Trophoblast cell (in vitro differentiated cells and primary cell): ENCODE results near the gene TRIP10.

ENCODE experiments used
- DNase-seq, 2 donors: peaks; one replicate each; pipeline ENCODE4 v3.0.0-alpha.2; 2016
- H2AFZ ChIP-seq: 2 replicates; pipeline ENCODE4 v1.6.1; 2013; ENCODE audit warnings: low read length, moderate library complexity, mild to moderate bottlenecking; ENCODE audit not compliant: insufficient read depth, poor library complexity
- H2AK5ac ChIP-seq: 2 replicates; pipeline ENCODE4 v1.6.1; 2013; ENCODE audit warnings: mild to moderate bottlenecking, low read length
- H2BK120ac ChIP-seq: 2 replicates; pipeline ENCODE4 v1.6.1; 2013; ENCODE audit warnings: low read length, mild to moderate bottlenecking, moderate library complexity; ENCODE audit not compliant: insufficient read depth, poor library complexity
- H2BK12ac ChIP-seq: 2 replicates; pipeline ENCODE4 v1.6.1; 2013; ENCODE audit warnings: mild to moderate bottlenecking, low read length, moderate library complexity
- H2BK5ac ChIP-seq: 2 replicates; pipeline ENCODE4 v1.6.1; 2013; ENCODE audit warnings: low read length, low read depth, moderate library complexity, mild to moderate bottlenecking; ENCODE audit not compliant: poor library complexity
- H3K14ac ChIP-seq: 2 replicates; pipeline ENCODE4 v1.6.1; 2013; ENCODE audit warnings: mild to moderate bottlenecking, low read length
- H3K18ac ChIP-seq: 2 replicates; pipeline ENCODE4 v1.6.1; 2013; ENCODE audit warnings: mild to moderate bottlenecking, low read length
- H3K23ac ChIP-seq: 2 replicates; pipeline ENCODE4 v1.6.1; 2013; ENCODE audit warnings: low read length
- H3K27ac ChIP-seq: 2 replicates; pipeline ENCODE4 v1.5.1; 2013; ENCODE audit warnings: low read depth, mild to moderate bottlenecking, inconsistent platforms, low read length, moderate library complexity
- H3K27me3 ChIP-seq: 2 replicates; pipeline ENCODE4 v1.6.1; 2013; ENCODE audit warnings: inconsistent platforms, mild to moderate bottlenecking, low read length, moderate library complexity; ENCODE audit not compliant: insufficient read depth
- H3K36me3 ChIP-seq, 2 experiments: 1 replicate in 1 of 2; 2 replicates in 1 of 2; pipeline ENCODE4 v1.6.1; 2013; ENCODE audit warnings: low read length in 2 of 2, mild to moderate bottlenecking in 2 of 2, moderate library complexity in 1 of 2; ENCODE audit not compliant: insufficient read depth in 2 of 2, control insufficient read depth in 1 of 2
- H3K4ac ChIP-seq: 2 replicates; pipeline ENCODE4 v1.6.1; 2013; ENCODE audit warnings: low read depth, mild to moderate bottlenecking, low read length, moderate library complexity
- H3K4me1 ChIP-seq, 2 experiments: 1 replicate in 1 of 2; 2 replicates in 1 of 2; pipeline ENCODE4 v1.6.1; 2013; ENCODE audit warnings: low read length in 2 of 2, mild to moderate bottlenecking in 2 of 2, moderate library complexity in 1 of 2; ENCODE audit not compliant: insufficient read depth in 2 of 2, control insufficient read depth in 1 of 2
- H3K4me2 ChIP-seq: 2 replicates; pipeline ENCODE4 v1.6.1; 2013; ENCODE audit warnings: inconsistent platforms, mild to moderate bottlenecking, low read length, moderate library complexity
- H3K4me3 ChIP-seq: 2 replicates; pipeline ENCODE4 v1.5.1; 2013; ENCODE audit warnings: mild to moderate bottlenecking, low read depth, low read length, inconsistent platforms
- H3K79me1 ChIP-seq: one replicate; pipeline ENCODE4 v1.6.1; 2013; ENCODE audit warnings: low read length
- H3K79me2 ChIP-seq: 2 replicates; pipeline ENCODE4 v1.6.1; 2013; ENCODE audit warnings: low read length, mild to moderate bottlenecking; ENCODE audit not compliant: control insufficient read depth, insufficient read depth, poor library complexity
- H3K9ac ChIP-seq: 2 replicates; pipeline ENCODE4 v1.6.1; 2013; ENCODE audit warnings: mild to moderate bottlenecking, low read length
- H3K9me3 ChIP-seq: 2 replicates; pipeline ENCODE4 v1.6.1; 2013; ENCODE audit warnings: low read depth, mild to moderate bottlenecking, control low read depth, inconsistent platforms, low read length; ENCODE audit not compliant: insufficient read depth
- H4K12ac ChIP-seq: 2 replicates; pipeline ENCODE4 v1.6.1; 2013; ENCODE audit warnings: low read depth, mild to moderate bottlenecking, low read length, moderate library complexity
- H4K8ac ChIP-seq: 2 replicates; pipeline ENCODE4 v1.6.1; 2013; ENCODE audit warnings: low read depth, mild to moderate bottlenecking, low read length, moderate library complexity
- H4K91ac ChIP-seq: one replicate; pipeline ENCODE4 v1.6.1; 2013; ENCODE audit warnings: low read depth, mild to moderate bottlenecking, low read length, moderate library complexity
- WGBS: extraction: QIAGEN DNeasy Blood & Tissue Kit; methylation state at CpG from one replicate; pipeline ENCODE4 v1.1.7; 2013; ENCODE audit warnings: missing lambda C conversion rate; ENCODE audit not compliant: insufficient read length, insufficient coverage; ENCODE audit errors: extremely low coverage; 5-methylcytosine and 5-hydroxymethylcytosine counted together

TRIP10 gene

GRCh38 chr19:6791237-6791636, 51.8 kb downstream of the TRIP10 start:
- no peak overlapping the region for H2AK5ac ChIP-seq
- no peak overlapping the region for H2AFZ ChIP-seq
- H2BK120ac ChIP-seq = no peak overlapping the region
- no peak overlapping the region for H3K9ac ChIP-seq
- no peak for DNase-seq
- no peak overlapping the region for H4K12ac ChIP-seq
- H3K79me1 ChIP-seq = no peaks in the 10 kb centered on the region
- no peak overlapping the region for H3K4ac ChIP-seq
- no peaks in the 10 kb centered on the region for H3K4me1 ChIP-seq
- no peak overlapping the region for H2BK12ac ChIP-seq
- H3K79me2 ChIP-seq = no peaks in the 10 kb centered on the region
- H3K4me3 ChIP-seq = no peak overlapping the region
- no peaks in the 10 kb centered on the region for H3K27me3 ChIP-seq
- no peak overlapping the region for H4K8ac ChIP-seq
- no peak overlapping the region for H3K4me2 ChIP-seq
- H3K36me3 ChIP-seq = no peaks in the 10 kb centered on the region
- H3K27ac ChIP-seq = no peak overlapping the region
- H3K23ac ChIP-seq = no peak overlapping the region
- no CpG with 5 or more reads among the region's 6 CpGs for WGBS
- H3K14ac ChIP-seq = no peak overlapping the region
- no peak overlapping the region for H3K18ac ChIP-seq
- no peak overlapping the region for H4K91ac ChIP-seq
- peaks cover 11% of the 10 kb centered on the region for H3K9me3 ChIP-seq
- no peak overlapping the region for H2BK5ac ChIP-seq

- Histone ChIP-seq H2BK120ac (no peak overlapping the region), H2AK5ac (no peak overlapping the region), H3K4ac (no peak overlapping the region), H3K9me3 (peaks cover 11% of the 10 kb centered on the region), H3K4me2 (no peak overlapping the region), H3K36me3 (no peaks in the 10 kb centered on the region), H3K14ac (no peak overlapping the region), H2BK12ac (no peak overlapping the region), H3K27ac (no peak overlapping the region), H3K27me3 (no peaks in the 10 kb centered on the region), H2AFZ (no peak overlapping the region), H3K79me2 (no peaks in the 10 kb centered on the region), H3K4me3 (no peak overlapping the region), H3K18ac (no peak overlapping the region), H3K9ac (no peak overlapping the region), H4K91ac (no peak overlapping the region), H4K8ac (no peak overlapping the region), H2BK5ac (no peak overlapping the region), H3K79me1 (no peaks in the 10 kb centered on the region), H4K12ac (no peak overlapping the region), H3K23ac (no peak overlapping the region), H3K4me1 (no peaks in the 10 kb centered on the region)
- no CpG with 5 or more reads among the region's 4 CpGs for WGBS
- no peak for DNase-seq
These were observed 53.9 kb downstream of the TRIP10 start for GRCh38 chr19:6793411-6793810.

GRCh38 chr19:6793973-6794372, 54.5 kb downstream of the TRIP10 start:
- Histone ChIP-seq H2BK5ac (no peak overlapping the region), H3K27ac (no peak overlapping the region), H3K4me3 (no peak overlapping the region), H3K9me3 (peaks cover 11% of the 10 kb centered on the region), H3K23ac (no peak overlapping the region), H3K18ac (no peak overlapping the region), H3K4ac (no peak overlapping the region), H2AK5ac (no peak overlapping the region), H3K4me1 (no peaks in the 10 kb centered on the region), H4K91ac (no peak overlapping the region), H3K9ac (no peak overlapping the region), H2BK120ac (no peak overlapping the region), H3K79me1 (no peaks in the 10 kb centered on the region), H3K14ac (no peak overlapping the region), H2AFZ (no peak overlapping the region), H3K27me3 (no peaks in the 10 kb centered on the region), H4K8ac (no peak overlapping the region), H4K12ac (no peak overlapping the region), H2BK12ac (no peak overlapping the region), H3K79me2 (no peaks in the 10 kb centered on the region), H3K36me3 (no peaks in the 10 kb centered on the region), H3K4me2 (no peak overlapping the region)
- DNase-seq = no peak
- no CpG with 5 or more reads among the region's 5 CpGs for WGBS

- no peaks in the 10 kb centered on the region for H3K79me2 ChIP-seq
- peaks cover 11% of the 10 kb centered on the region for H3K9me3 ChIP-seq
- H3K14ac ChIP-seq = no peak overlapping the region
- no peaks in the 10 kb centered on the region for H3K79me1 ChIP-seq
- no peak overlapping the region for H2AFZ ChIP-seq
- no peaks in the 10 kb centered on the region for H3K36me3 ChIP-seq
- WGBS = no CpG with 5 or more reads among the region's 13 CpGs
- H4K8ac ChIP-seq = no peak overlapping the region
- no peak overlapping the region for H2AK5ac ChIP-seq
- no peak overlapping the region for H3K23ac ChIP-seq
- no peak overlapping the region for H3K9ac ChIP-seq
- H2BK120ac ChIP-seq = no peak overlapping the region
- no peak overlapping the region for H3K4ac ChIP-seq
- H3K4me2 ChIP-seq = no peak overlapping the region
- H3K27me3 ChIP-seq = no peaks in the 10 kb centered on the region
- no peak overlapping the region for H4K12ac ChIP-seq
- H3K4me1 ChIP-seq = no peaks in the 10 kb centered on the region
- H3K4me3 ChIP-seq = no peak overlapping the region
- H3K27ac ChIP-seq = no peak overlapping the region
- no peak for DNase-seq
- no peak overlapping the region for H2BK12ac ChIP-seq
- H3K18ac ChIP-seq = no peak overlapping the region
- H4K91ac ChIP-seq = no peak overlapping the region
- H2BK5ac ChIP-seq = no peak overlapping the region
These were observed 55.4 kb downstream of the TRIP10 start for GRCh38 chr19:6794686-6795431.
